Urinary bladder (tissue), 4 donors: ENCODE measurements around the gene RBPJL. TPM values are rescaled to one million over a fixed set of nuclear protein-coding genes. Genes with fewer than 3 reads are reported as not detected.

Experiments
- DNase-seq: peaks from one replicate; pipeline ENCODE4 v3.0.0-alpha.2; 2015; ENCODE audit errors: extremely low spot score
- H3K27ac ChIP-seq: one replicate; pipeline ENCODE4 v1.5.1; 2013; ENCODE audit warnings: low read depth, mild to moderate bottlenecking, moderate library complexity
- H3K36me3 ChIP-seq: one replicate; pipeline ENCODE4 v1.6.1; 2013; ENCODE audit warnings: mild to moderate bottlenecking, moderate library complexity; ENCODE audit not compliant: insufficient read depth
- H3K4me1 ChIP-seq: one replicate; pipeline ENCODE4 v1.6.1; 2013; ENCODE audit warnings: mild to moderate bottlenecking, moderate library complexity; ENCODE audit not compliant: insufficient read depth
- H3K4me3 ChIP-seq: one replicate; pipeline ENCODE4 v1.5.1; 2013; ENCODE audit warnings: low read depth, low read length
- WGBS: extraction: QIAGEN DNeasy Blood & Tissue Kit; methylation state at CpG from one replicate; pipeline ENCODE4 v1.1.7; 2013; 5-methylcytosine and 5-hydroxymethylcytosine counted together
- polyA plus RNA-seq: library from polyadenylated mRNA; stranded (reverse); fragments of 200-250 nt; gene quantifications from one replicate; pipeline ENCODE4 v1.2.3, GENCODE V29; 2013
- total RNA-seq: library from RNA; depleted of rRNA; stranded (reverse); fragments of >200 nt; gene quantifications from one replicate; pipeline ENCODE4 v1.2.3, GENCODE V29; 2014
- donor health status: healthy with polysubstance abuse.
- donor health status: healthy.

The RBPJL gene
- total and polyA plus RNA-seq, 2 donors, result not detected

DNA sequence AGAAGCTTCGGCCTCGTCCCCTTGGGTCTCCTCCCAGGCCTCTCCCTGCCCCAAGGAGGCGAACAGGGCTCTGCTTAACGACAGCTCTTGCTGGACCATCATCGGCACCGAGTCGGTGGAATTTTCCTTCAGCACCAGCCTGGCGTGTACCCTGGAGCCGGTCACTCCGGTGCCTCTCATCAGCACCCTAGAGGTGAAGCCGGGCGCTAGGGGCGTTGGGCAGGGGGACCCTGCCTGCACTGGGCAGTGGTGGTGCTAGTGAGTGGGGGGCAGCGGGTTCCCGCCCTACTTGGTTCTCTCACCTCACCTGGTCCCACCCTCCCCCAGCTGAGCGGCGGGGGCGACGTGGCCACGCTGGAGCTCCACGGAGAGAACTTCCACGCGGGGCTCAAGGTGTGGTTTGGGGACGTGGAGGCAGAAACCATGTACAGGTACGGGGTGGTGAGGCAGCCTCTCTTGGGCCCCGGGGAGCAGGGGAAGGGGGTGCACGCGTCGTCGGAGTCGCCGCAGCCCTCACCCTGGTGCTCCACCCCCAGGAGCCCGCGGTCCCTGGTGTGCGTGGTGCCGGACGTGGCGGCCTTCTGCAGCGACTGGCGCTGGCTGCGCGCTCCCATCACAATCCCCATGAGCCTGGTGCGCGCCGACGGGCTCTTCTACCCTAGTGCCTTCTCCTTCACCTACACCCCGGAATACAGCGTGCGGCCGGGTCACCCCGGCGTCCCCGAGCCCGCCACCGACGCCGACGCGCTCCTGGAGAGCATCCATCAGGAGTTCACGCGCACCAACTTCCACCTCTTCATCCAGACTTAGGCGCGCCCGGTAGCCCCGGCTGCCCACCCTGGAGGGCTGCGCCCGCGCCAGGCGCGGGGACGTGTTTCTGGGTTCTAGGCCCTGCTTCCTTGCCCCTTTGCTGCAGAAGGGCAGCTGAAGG, 9.8 kb downstream of the RBPJL start:
- DNase-seq, result no peak
- H3K36me3 ChIP-seq, result no peaks in the 10 kb centered on the region
- H3K27ac ChIP-seq, result no peak overlapping the region
- H3K4me1 ChIP-seq, result no peaks in the 10 kb centered on the region
- 21% methylated on average over 71 of the region's 71 CpGs for WGBS
- H3K4me3 ChIP-seq, result no peak overlapping the region

DNA sequence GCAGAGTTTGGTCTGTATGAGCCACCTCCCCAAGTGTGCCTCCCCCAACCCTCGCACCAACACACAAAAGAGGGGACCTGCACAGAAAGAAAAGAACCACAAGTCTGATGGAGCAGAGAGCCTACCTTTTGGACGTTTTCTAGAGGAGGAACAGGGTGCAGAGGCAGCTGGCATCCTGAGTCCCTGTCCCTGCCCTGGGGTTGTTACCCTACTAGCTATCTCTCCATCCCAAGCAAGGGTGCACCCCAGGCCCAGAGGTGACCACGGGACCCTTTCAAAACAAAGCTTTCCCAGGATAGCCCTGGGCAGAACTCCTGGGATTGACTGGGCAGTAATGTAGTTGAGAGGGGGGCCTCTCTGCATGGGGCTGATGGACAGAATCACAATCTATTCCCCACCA, 11.2 kb downstream of the RBPJL start:
- no peak overlapping the region for H3K27ac ChIP-seq
- 67% methylated on average over 3 of the region's 3 CpGs for WGBS
- no peaks in the 10 kb centered on the region for H3K36me3 ChIP-seq
- H3K4me1 ChIP-seq, result no peaks in the 10 kb centered on the region
- H3K4me3 ChIP-seq, result no peak overlapping the region
- no peak for DNase-seq

DNA sequence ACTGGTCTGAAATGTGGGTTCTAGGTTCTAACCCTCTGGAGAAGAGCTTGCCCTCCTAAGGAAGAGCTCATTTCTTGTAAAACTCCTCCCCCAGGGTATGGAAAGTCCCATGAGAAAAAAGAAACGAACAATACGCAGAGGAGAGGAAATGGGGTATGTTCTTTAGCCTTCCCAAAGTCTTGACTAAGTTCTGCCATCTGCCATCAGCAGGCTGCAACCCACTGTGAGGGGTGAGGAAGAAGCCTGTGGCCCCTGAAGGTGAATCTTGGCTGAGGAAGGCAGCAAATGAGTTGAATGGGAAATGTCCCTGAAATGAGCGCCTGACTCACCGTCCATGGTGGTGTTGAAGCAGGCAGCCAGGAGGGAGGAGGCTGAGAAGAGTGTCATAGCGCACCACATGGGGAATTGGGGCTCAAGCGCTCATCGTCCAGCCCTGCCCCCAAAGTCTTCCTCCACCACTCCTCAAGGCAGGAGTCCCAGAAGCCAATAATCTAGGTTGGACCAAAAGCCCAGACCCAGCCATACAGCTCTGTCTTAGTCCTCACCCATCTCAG, 11.8 kb downstream of the RBPJL start:
- H3K4me3 ChIP-seq, result no peak overlapping the region
- no peak for DNase-seq
- H3K36me3 ChIP-seq, result no peaks in the 10 kb centered on the region
- 81% methylated on average over 7 of the region's 7 CpGs for WGBS
- H3K4me1 ChIP-seq, result no peaks in the 10 kb centered on the region
- H3K27ac ChIP-seq, result no peak overlapping the region

DNA sequence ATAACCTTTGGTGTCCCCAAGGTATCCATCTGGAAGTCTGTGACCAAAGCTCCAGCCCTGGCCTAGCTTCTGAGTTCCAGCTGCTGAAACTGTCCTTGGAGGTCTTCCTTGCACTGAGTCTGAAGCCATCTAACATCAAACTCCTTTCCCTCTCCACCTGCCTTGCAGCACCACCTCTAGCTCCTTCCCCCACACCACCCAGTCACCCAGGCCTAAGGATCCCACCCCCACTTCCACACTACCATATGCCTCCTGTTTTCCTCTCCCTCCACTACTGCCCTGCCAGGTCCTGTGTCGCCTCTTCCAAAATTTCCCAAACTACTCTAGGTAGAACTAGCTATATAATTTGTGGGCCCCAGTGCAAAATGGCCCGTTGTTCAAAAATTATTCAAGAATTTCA, 12.3 kb downstream of the RBPJL start:
- Histone ChIP-seq H3K4me3 (no peak overlapping the region), H3K4me1 (no peaks in the 10 kb centered on the region), H3K36me3 (no peaks in the 10 kb centered on the region), H3K27ac (no peak overlapping the region)
- WGBS, result 82% methylated on average over 2 of the region's 2 CpGs
- DNase-seq, result no peak

DNA sequence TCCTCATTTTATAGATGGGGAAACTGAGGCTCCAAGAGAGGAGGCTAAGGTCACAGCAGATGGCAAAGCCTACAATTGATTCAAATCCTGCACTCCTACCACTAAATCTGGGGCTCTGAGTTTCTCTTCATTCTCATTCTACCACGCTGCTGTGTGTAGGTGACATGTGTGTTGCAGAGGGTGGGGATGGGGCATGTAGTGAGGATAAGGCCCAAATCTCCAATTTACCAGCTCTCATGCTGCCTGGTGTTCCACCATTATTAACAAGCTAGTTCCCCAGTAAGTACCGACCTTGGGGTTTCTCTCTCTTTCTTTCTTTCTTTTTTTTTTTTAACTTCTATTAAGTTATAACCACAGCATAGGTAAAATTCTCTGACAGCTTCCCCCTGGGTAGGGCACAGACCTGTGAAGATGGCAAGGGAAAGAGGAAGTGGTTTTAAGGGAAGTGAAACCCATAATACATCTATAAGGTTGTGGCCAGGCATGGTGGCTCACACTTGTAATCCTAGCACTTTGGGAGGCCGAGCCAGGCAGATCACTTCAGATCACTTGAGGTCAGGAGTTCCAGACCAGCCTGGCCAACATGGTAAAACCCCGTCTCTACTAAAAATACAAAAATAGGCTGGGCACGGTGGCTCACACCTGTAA, 14.4 kb downstream of the RBPJL start:
- WGBS, result 88% methylated on average over 5 of the region's 5 CpGs
- H3K27ac ChIP-seq, result no peak overlapping the region
- H3K4me1 ChIP-seq, result no peaks in the 10 kb centered on the region
- no peaks in the 10 kb centered on the region for H3K36me3 ChIP-seq
- no peak for DNase-seq
- H3K4me3 ChIP-seq, result no peak overlapping the region

DNA sequence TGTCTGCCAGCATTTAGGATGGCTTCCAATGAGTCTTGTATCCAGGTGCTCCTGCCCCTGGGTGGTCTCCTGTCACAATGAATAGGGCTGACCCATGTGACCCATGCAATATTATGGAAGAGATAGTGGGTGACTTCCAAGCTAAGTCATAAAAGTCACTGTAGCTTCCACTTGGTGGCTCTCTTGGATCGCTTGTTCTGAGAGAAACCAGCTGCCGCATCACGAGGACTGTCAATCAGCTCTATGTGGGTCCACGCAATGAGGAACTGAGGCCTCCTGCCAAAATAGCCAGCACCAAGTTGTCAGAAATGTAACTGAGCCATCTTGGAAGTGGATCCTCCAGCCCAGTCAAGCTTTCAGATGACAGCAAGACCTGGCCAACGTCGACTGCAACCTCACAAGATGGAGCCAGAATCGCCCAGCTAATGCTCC, 16.3 kb downstream of the RBPJL start:
- H3K36me3 ChIP-seq, result peaks cover 1% of the 10 kb centered on the region
- no peak for DNase-seq
- no peaks in the 10 kb centered on the region for H3K4me1 ChIP-seq
- no peak overlapping the region for H3K4me3 ChIP-seq
- no peak overlapping the region for H3K27ac ChIP-seq
- 54% methylated on average over 7 of the region's 7 CpGs for WGBS

DNA sequence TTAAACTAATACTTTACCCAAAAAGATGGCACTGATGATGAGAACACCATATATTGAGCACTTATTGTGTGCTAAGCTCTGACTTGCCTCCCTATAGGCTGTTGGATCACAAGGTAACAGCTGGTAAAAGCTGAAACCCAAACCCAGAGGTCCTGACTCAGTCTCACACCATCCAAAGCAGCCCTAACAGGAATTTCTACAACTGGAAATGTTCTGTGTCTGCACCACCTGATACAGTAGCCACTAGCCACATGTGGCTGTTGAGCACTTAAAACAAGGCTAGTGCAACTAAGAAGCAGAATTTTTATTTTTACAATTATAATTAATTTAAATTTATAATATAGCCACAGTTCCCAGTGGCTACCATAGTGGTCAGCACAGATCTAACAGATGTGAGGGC, 17.1 kb downstream of the RBPJL start:
- Histone ChIP-seq H3K4me3 (no peak overlapping the region), H3K4me1 (no peaks in the 10 kb centered on the region), H3K36me3 (peaks cover 2% of the 10 kb centered on the region), H3K27ac (no peak overlapping the region)
- no peak for DNase-seq

DNA sequence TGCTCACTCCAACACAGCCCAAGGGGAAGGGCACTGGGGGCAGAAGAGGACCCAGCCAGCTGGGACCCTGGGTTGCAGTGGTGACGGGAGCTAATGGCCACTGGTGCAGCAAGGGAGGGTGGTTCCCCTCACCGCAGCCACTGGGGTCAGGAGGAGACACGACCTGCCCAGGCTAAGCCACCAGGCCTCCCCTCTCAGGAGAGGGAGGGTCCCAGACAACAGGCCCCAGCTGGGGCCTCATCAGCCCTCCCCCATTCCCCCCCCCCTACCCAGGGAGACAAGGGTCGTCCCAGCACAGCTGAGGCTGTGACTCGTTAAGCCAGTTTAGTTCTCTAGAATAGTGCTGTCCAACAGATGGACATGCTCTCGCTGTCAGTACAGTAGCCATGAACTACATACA, 18.7 kb downstream of the RBPJL start:
- no peak for DNase-seq
- Histone ChIP-seq H3K4me3 (no peak overlapping the region), H3K36me3 (peaks cover 2% of the 10 kb centered on the region), H3K27ac (no peak overlapping the region), H3K4me1 (no peaks in the 10 kb centered on the region)
- WGBS, result 56% methylated on average over 6 of the region's 6 CpGs

DNA sequence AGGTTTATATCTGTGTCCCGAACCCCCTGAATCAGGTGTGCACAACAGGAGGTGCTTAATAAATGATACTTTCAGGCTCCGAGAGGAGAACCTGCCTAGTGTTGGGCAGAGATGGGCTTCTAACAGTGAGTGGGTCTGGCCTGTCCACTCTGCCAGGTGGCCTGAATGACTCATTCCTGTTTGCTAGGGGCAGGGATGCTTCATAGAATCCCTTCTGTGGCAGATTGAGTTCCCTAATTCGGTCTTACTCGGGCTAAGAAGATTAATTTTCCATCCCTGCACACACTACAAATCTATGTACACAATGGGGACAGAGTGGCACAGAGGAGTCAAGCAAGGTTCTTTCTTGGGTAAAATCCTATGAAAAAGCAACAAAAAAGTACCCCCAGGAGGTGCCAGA, 21.8 kb downstream of the RBPJL start:
- no peak overlapping the region for H3K27ac ChIP-seq
- DNase-seq, result no peak
- H3K4me3 ChIP-seq, result no peak overlapping the region
- no peaks in the 10 kb centered on the region for H3K4me1 ChIP-seq
- 95% methylated on average over 4 of the region's 4 CpGs for WGBS
- peaks cover 2% of the 10 kb centered on the region for H3K36me3 ChIP-seq

DNA sequence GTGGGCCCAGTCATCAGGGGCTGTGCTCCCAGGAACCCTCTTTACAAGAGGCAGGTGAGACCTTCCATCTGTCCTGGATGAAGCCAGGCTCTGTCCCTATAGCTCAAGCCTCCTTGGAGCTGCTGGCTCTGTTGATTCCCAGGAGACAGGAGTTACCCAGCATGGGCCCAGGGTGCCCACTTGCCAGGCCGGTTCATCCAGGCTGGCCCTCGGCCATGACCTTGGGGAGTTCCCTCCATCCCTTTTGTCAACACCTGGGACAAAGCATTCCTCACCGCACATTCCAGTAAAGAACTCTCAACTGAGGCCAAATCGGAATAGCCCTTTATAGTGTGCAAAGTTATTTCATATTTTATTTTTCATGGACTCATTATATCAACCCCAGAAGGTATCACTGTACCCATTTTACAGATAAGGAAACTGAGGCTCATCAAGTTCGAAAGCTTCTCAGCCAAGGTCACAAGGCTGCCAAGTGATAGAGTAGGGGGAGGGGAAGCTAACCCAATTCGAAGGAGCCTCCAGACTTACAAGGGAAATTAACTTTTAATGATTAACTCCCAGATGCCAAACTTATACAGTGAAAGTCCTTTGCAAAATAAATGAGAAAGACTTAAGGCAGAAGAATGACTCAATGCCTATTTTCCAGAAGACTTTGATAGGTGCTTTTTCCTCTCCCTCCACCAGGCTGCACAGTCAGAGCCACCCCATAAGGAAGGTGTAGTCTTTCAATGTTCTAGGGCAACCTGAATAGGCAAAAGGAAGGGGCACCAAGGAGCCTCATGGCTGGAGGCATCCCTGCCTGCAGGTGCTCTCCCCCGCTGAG, 23.1 kb downstream of the RBPJL start:
- peaks cover 2% of the 10 kb centered on the region for H3K36me3 ChIP-seq
- no peak overlapping the region for H3K4me3 ChIP-seq
- no peaks in the 10 kb centered on the region for H3K4me1 ChIP-seq
- DNase-seq, result no peak
- no peak overlapping the region for H3K27ac ChIP-seq
- 84% methylated on average over 7 of the region's 7 CpGs for WGBS

DNA sequence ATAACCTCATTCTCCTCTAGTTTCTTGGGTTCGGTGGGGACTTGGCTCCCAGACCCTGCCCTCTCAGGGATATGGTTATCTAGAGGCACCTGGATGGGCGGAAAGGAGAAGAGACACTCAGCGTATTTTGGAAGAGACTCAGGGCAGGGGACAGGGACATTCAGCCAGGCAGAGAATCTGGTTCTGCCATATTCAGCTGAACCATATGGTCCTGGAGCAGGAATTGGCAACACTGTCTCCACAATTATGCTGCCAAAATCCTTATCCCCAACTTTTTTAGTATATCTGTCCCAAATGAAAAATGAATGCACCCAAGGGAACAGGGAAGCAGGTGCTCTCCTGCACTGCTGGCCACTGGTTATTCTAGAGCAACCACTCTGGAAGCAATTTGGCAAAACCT, 23.8 kb downstream of the RBPJL start:
- no peak overlapping the region for H3K27ac ChIP-seq
- DNase-seq, result no peak
- H3K36me3 ChIP-seq, result peaks cover 2% of the 10 kb centered on the region
- H3K4me1 ChIP-seq, result no peaks in the 10 kb centered on the region
- H3K4me3 ChIP-seq, result no peak overlapping the region
- WGBS, result 95% methylated on average over 3 of the region's 3 CpGs

DNA sequence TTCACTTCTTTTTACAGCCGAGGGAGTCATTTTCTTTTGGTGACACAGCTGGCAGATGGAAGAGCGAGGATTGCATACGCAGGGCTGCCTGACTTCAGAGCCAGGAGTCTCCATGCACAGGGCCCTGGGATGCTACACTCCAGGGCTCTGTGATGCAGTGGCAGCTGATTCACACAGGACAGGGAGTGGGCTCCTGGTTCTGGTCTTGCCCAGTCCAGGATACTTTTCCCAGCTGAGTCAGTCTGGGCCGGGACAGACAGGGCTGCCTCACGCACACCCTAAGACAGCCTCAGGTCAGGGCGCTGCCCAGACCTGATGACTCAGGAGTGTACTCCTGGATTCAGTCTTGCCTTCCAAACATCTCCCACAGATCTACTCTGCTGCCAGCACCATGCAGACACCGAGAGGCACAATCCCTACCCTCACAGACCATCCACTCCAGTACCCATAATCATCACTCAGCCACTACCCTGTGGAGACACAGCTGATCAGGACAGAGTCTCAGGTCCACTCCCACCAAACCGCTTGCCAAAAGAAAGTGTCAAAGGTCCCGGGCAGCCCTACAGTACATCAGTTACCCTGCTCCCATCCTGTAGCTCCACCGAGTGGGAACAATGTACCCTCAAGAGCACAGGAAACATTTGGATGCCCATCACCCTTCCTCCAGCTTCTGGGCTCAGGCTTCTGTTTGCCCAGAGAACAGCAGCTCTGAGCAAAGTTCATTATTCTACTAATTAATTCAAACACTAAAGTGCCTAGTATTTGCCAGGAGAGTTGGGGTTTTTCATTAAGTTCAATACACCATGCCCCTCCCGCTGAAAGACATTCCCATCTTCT, 30.1 kb downstream of the RBPJL start:
- WGBS, result 67% methylated on average over 11 of the region's 11 CpGs
- DNase-seq, result no peak
- no peaks in the 10 kb centered on the region for H3K4me1 ChIP-seq
- no peaks in the 10 kb centered on the region for H3K36me3 ChIP-seq
- no peak overlapping the region for H3K27ac ChIP-seq
- no peak overlapping the region for H3K4me3 ChIP-seq
